Measurements from ENCODE around the gene WBP2.

WBP2 gene

GRCh38 chr17:75855310-75856061, at the start of gene WBP2:
Gene WBP2, minus strand, starts transcription at chr17:75855335. Its CDS starts 38 bp downstream, at chr17:75855297.
- DNase-seq, result peak; percentile 100

GRCh38 chr17:75902406-75902805, 47.3 kb upstream of the WBP2 start:
- DNase-seq, result no peak

- DNase-seq, result no peak
Observed at GRCh38 chr17:75901727-75902126, 46.6 kb upstream of the WBP2 start.

DNA sequence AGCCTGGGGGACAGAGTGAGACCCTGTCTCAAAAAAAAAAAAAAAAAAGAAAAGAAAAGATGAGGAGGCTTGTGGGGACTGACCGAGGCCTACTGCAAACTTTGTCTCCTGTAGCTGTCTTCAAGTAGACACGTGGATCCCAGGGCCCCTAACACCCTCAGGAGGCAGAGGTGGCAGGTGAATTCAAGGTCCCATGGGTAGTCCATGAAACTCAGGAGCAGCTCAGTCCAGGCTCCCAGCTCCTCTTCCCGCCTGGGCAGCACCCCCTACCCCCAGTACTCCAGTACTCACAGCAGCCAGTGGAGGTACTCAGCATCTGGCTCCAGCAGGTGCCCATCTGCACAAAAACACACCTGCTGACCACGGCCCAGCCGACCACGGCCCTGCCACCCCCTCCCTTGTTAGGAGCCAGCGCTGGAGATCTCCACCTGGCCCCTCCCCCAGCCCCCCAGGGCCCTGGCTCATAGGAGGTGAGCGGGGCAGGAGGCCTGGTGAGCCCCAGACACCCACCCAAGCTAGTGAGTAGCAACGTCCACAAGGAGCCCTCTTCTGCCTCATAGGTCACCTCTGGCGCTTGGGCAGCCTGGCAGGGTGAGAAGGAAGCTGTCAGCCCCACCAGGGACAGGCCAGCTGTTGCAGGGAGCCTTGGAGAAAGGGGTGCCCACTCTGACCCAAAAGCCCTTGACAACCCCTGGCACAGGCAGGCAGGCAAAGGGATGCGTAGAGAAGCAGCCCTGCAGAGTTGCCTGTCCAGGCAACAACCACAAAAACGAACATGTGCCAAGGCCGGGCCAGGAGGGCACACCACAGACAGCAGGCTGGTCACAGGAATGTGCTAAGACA, 45.8 kb upstream of the WBP2 start:
- no peak for DNase-seq

GRCh38 chr17:75899767-75900468, 44.8 kb upstream of the WBP2 start:
- DNase-seq, result no peak

DNA sequence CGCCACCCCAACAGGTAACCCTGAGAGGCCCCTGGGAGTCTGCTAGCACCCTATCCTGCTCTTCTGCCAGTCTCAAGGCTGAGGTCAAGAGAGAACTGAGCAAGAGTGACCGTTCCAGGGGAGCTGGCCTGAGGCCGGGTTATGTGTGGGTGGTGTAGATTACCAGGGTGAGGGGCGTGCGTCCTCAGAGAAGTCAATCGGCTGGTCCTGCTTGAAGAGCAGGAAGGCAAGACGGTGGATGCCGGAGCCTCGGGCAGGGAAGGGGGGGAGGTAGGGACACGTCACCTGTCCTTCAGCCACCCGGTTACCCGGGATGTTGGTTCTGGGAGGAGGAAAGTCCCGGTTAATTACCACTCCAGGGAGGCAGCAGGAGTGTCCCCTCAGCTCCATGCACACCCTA, 44.2 kb upstream of the WBP2 start:
- DNase-seq, result no peak

GRCh38 chr17:75898791-75899190, 43.7 kb upstream of the WBP2 start:
- DNase-seq, result no peak

- DNase-seq, result no peak
Observed at GRCh38 chr17:75898065-75898464, 42.9 kb upstream of the WBP2 start.

- no peak for DNase-seq
Observed at GRCh38 chr17:75897160-75898019, 42.3 kb upstream of the WBP2 start.

GRCh38 chr17:75896415-75897159, 41.5 kb upstream of the WBP2 start, which contains the start of gene TRIM65:
Gene TRIM65, minus strand, starts transcription at chr17:75896951. Its CDS starts 14 bp downstream, at chr17:75896937.
- DNase-seq, result peak; percentile 71

- DNase-seq, result peak; percentile 30 to 53
Observed at GRCh38 chr17:75895370-75896155, 40.4 kb upstream of the WBP2 start.

DNA sequence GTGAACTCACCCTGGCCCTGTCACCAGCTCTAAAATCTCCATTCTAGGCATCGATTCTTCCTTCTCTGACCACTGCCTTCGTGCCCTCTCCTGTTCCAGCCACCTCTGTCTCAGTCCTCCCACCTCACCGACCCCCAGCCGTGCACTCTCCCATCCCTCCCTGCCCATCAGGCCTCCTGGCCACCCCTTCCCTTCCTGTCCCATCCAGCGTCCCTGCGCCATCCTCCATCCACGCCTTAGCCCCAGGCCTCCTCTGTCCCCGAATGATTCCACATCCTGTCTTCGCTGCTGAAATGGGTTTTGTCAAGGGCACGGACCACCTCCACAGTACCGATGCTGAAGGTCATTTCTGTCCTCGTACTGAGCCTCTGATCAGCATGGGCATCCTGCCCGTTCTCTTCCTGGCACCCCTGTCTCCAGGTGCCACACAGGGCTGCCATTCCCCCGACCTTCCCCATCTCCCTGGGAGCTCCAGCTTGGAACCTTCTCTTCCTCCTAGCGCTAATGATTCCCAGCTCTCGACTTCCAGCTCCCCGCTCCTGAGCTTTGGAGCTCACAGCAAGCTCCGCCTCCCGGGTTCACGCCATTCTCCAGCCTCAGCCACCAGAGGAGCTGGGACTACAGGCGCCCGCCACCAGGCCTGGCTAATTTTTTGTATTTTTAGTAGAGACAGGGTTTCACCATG, 39.1 kb upstream of the WBP2 start:
- no peak for DNase-seq

GRCh38 chr17:75893305-75894048, 38.3 kb upstream of the WBP2 start:
- DNase-seq, result no peak

DNA sequence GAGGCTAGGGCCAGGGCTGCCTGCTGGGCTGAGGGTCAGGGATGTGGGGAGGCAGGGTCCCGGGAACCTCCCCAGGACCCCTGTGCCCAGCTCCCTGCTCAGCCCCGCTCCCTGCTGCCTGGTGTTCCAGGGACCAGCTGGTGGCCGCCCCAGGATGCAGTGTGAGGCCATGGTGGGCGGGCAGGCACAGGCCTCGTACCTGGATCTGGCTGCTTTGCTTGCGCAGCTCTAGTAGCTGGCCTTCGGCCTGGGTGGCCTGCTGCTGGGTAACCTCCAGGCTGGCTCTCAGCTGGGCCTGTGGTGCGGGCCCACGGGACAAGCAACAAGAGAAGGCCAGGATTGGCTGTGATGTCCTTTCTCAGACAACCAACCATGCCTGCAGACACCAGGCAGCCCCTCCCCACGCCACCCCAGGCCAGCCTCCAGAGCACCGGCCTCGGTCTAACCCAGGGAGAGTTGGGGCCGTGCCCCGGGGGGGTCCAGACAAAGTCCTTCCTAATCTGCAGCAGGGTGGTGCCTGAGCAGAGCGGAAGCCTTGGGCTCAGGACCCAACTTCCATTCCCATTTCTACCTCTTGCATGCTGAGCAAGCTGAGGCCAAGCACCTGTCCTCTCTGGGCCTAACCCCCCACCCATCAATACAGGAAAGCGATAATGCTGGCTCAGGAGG, 37.6 kb upstream of the WBP2 start:
- no peak for DNase-seq

DNA sequence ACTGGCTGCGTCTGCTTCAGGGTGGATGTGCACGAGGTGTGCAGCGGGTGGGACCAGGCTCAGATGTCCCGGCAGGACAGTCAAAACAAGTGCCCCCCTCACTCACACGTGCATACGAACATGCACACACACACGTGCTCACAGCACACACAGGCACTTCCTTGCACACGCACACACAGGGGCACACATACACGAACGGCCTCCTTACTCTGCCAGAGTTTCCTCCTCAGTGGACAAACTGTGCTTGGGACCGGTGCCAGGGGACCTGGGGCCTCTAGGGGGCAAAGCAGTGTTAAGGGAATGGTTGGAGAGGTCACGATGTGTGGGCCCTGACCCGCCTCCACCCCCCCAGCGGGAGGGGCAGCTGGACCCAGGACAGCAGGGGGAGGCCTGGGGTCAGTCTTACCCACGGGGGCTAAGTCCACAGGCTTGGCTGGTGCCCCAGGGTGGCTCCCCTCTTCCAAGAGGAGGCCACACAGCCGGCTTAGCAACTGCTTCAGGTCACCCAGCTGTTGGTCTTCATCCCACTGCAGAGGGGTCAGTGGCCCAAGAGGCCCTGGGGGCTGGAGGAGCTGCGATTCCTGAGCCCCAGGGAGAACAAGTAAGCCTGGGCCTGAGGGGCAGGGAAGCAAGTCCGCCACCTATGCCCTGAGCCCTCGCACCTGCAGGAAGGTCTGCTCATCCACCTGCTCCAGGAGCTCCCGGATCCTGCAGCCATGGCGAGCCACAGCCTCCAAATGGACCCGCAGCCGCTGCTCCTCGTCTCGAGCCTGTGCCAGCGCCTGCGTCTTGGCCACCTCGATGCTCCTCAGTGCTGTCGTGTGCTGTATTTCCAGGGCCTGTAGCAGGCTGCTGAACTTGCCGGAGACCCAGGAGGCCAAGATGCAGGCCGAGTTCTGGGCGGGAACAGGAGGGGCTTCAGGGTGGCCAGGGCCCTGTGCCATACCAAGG, 36.7 kb upstream of the WBP2 start:
- DNase-seq, result no peak

- no peak for DNase-seq
Observed at GRCh38 chr17:75891022-75891604, 36.0 kb upstream of the WBP2 start.

DNA sequence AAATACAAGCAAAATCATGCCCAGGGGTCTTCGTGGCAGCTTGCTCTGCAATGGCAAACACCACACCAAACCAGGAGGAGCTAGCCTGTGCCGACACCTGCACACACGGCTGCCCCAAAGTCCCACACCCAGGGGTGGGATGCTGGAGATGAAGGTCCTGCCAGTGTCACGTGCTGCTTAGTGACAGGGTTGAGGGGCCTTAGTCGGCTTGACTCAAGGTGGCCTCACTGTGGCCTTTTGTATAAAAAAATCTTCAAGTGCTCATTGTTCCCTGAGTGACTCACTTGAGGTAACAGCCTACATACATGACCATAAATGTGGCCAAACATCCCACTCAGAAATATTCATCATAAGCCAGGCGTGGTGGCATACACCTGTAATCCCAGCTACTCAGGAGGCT, 34.3 kb upstream of the WBP2 start:
- no peak for DNase-seq
